Psoas muscle (tissue), 8 donors: ENCODE results near the gene HDLBP. TPM values are rescaled to one million over a fixed set of nuclear protein-coding genes. Genes with fewer than 3 reads are reported as not detected.

Source experiments
- ATAC-seq, 4 donors: fragments of 200-7000 bp; cut with Tn5 transposase; one replicate each; pipeline ENCODE4 v1.9.1; 2020; ENCODE audit warnings: moderate library complexity in 3 of 4, mild to moderate bottlenecking in 2 of 4
- DNase-seq, 2 donors: peaks; one replicate each; pipeline ENCODE4 v3.0.0-alpha.2; 2020
- H3K27ac ChIP-seq: fragments of 200-600 bp; one replicate; pipeline ENCODE4 v1.8.0; 2022
- H3K27me3 ChIP-seq, 3 donors: fragments of 200-600 bp in 1 of 3; one replicate each; pipeline versions ENCODE4 v1.6.1 to v1.8.0; 2013 to 2022; ENCODE audit warnings: low read length in 2 of 3, mild to moderate bottlenecking in 2 of 3, moderate library complexity in 1 of 3; ENCODE audit not compliant: insufficient read depth in 3 of 3
- H3K36me3 ChIP-seq, 2 donors: fragments of 200-600 bp in 1 of 2; one replicate each; pipeline versions ENCODE4 v1.6.1 to v1.8.0; 2013 to 2022; ENCODE audit warnings: low read depth in 1 of 2, mild to moderate bottlenecking in 1 of 2, moderate library complexity in 1 of 2; ENCODE audit not compliant: insufficient read depth in 1 of 2
- H3K4me1 ChIP-seq: fragments of 200-600 bp; one replicate; pipeline ENCODE4 v1.8.0; 2022
- H3K4me3 ChIP-seq: fragments of 200-600 bp; one replicate; pipeline ENCODE4 v1.8.0; 2022; ENCODE audit warnings: mild to moderate bottlenecking
- H3K9me3 ChIP-seq: fragments of 200-600 bp; one replicate; pipeline ENCODE4 v1.8.0; 2022
- CTCF ChIP-seq: fragments of 200-600 bp; IDR thresholded peaks from one replicate; pipeline ENCODE4 v1.8.0; 2022; ENCODE audit warnings: antibody characterized with exemption
- WGBS, 3 donors: extraction: QIAGEN DNeasy Blood & Tissue Kit; methylation state at CpG; one replicate each; pipeline versions ENCODE4 v1.1.6 to v1.1.7; 2013; 5-methylcytosine and 5-hydroxymethylcytosine counted together
- intact Hi-C, 2 donors: fragments of 100-400 bp; cut with DNase I; formaldehyde crosslinking; loops; one replicate each; pipeline versions ENCODE4 v1.11.0 to v1.14.2; 2022
- polyA plus RNA-seq, 3 donors: library from polyadenylated mRNA; stranded (reverse); fragments of 200-250 nt; gene quantifications; one replicate each; pipeline ENCODE4 v1.2.3, GENCODE V29; 2013
- total RNA-seq, 4 donors: library from RNA; stranded (reverse); fragmentation: NEBNext Ultra II Directional in 2 of 4; extraction: Animal tissue kit (Norgen Biotek cat#: 25700) in 2 of 4; gene quantifications; one replicate each; pipeline versions ENCODE4 v1.2.1 to v1.2.4, GENCODE V29; 2021 to 2023
- donor health status: healthy with polysubstance abuse.
- donor health status: DM: no; HTN: no; CAD: no; lungs with moderate emphysema.
- donor health status: Bipolar disorder and iron deficiency.
- donor health status: healthy.
- donor health status: DM: yes; HTN: yes; CAD: no.
- donor health status: DM: no; HTN: no; CAD: no.
- donor health status: DM: no; HTN: no; CAD: no.
- donor health status: DM: yes; HTN: yes; CAD: no.

The HDLBP gene
- total and polyA plus RNA-seq, 7 donors: 264 to 526 (median 421) TPM

DNA sequence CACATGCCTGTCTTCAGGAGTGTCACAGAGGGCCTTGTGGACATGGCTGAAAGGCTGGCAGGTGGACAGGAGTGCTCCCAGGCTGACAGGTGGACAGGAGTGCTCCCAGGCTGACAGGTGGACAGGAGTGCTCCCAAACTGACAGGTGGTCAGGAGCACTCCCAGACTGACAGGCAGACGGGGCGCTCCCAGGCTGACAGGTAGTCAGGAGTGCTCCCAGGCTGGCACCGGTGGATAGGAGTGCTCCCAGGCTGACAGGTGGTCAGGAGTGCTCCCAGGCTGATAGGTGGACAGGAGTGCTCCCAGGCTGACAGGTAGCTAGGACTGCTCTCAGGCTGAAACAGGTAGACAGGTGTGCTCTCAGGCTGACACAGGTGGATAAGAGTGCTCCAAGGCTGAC lies 110.4 kb downstream of the HDLBP start:
- Histone ChIP-seq H3K4me1 (no peaks in the 10 kb centered on the region), H3K27ac (no peak overlapping the region), H3K4me3 (no peak overlapping the region), H3K36me3 (no peaks in the 10 kb centered on the region), H3K9me3 (no peaks in the 10 kb centered on the region), H3K27me3 (no peaks in the 10 kb centered on the region)
- WGBS, 3 donors: 85 to 90% (median 86%) methylated on average over 3 of the region's 3 CpGs
- DNase-seq: no peak
- intact Hi-C loops: no loop called here
- no peak for TF ChIP-seq CTCF
- ATAC-seq: no peak

DNA sequence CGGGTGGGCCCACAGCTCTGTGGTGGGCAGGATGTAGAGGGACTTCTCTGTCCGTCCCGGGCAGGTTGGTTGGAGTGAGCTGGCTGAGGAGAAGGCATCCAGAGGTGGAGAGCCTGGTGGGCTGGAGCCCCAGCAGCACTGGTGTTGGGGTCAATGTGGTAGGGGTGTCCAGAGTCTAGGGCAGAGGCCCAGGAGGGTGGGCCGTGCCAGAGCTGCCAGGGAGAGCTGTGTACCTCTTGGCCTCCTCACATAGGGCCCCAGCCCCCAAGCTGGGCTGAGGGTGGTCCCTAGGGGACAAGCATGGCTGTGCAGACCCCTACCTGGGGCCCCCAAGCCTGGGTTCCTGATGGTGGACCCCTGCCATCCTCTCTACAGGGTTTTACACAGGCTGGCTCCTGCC lies 111.0 kb downstream of the HDLBP start:
- Histone ChIP-seq H3K9me3 (no peaks in the 10 kb centered on the region), H3K27ac (no peak overlapping the region), H3K27me3 (no peaks in the 10 kb centered on the region), H3K4me1 (no peaks in the 10 kb centered on the region), H3K4me3 (no peak overlapping the region), H3K36me3 (no peaks in the 10 kb centered on the region)
- peak in 1 of 2 donors; percentile 12 for DNase-seq
- 83 to 87% (median 85%) methylated on average over 3 to 4 of the region's 4 CpGs for WGBS, 3 donors
- TF ChIP-seq CTCF: no peak
- no peak for ATAC-seq
- intact Hi-C loops: no loop called here

GRCh38 chr2:241204010-241204384 lies 111.5 kb downstream of the HDLBP start:
- H3K9me3 ChIP-seq: no peaks in the 10 kb centered on the region
- TF ChIP-seq CTCF: no peak
- intact Hi-C loops: no loop called here
- peak in 1 of 2 donors; percentile 7 for DNase-seq
- H3K4me3 ChIP-seq: no peak overlapping the region
- H3K4me1 ChIP-seq: no peaks in the 10 kb centered on the region
- no peaks in the 10 kb centered on the region for H3K36me3 ChIP-seq
- no peak for ATAC-seq
- 74 to 79% (median 79%) methylated on average over 10 of the region's 10 CpGs for WGBS, 3 donors
- no peak overlapping the region for H3K27ac ChIP-seq
- H3K27me3 ChIP-seq: no peaks in the 10 kb centered on the region

DNA sequence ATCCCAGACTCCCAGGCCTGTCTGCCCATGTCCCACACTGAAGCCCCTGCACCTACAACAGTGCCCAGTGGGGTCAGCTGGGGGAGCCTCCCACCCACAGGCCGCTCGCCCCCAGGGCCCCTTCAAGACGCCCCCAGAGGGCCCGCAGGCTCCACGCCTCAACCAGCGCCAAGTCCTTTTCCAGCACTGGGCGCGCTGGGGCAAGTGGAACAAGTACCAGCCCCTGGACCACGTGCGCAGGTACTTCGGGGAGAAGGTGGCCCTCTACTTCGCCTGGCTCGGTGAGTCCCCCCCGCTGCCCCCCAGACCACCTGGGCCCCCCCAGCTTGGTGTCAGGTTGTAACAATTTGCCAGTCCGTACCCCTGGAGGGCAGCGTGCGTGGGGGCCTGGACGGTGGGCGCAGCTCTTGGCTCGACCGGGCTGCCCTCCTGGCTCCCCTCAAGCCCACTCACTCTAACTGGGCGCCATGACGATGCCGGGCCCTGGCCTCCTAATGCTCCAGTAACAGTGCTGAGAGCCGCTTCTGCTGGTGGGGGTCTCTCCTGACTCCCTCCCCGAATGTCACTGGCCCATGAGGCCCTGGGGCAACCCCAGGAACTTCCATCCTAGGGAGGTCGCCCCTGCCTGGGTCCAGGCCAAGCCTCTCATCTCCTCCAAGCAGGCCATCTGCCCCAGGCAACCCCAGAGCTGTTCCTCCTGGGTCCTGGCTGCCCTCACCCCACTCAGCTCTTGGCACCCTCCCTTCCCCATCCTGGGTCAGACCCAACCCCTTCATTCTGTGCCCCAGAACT lies 112.1 kb downstream of the HDLBP start:
- ATAC-seq: no peak
- H3K36me3 ChIP-seq: no peaks in the 10 kb centered on the region
- 94 to 96% (median 95%) methylated on average over 24 to 27 of the region's 27 CpGs for WGBS, 3 donors
- H3K27me3 ChIP-seq: no peaks in the 10 kb centered on the region
- no peaks in the 10 kb centered on the region for H3K4me1 ChIP-seq
- TF ChIP-seq CTCF: no peak
- DNase-seq: peak in 1 of 2 donors; percentile 8
- no peak overlapping the region for H3K27ac ChIP-seq
- H3K9me3 ChIP-seq: no peaks in the 10 kb centered on the region
- intact Hi-C loops: no loop called here
- no peak overlapping the region for H3K4me3 ChIP-seq

DNA sequence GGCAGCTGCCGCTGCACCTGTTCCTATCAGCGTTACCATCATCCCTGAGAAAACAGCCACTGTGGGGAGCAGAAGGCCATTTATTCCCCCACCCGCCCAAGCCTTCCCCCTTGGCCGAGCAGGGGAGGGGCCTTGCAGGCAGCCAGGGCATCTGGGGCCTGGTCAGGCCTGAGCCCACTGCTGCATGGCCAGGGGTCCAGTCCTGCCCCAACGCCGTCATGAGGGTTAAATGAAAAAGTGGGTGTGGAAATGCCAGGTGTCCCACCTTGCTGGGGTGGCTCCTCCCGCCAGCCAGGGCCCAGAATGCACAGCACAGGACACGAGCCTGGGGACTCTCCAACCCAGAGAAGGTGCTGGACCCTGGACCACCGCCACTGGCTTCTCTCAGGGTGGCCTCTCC lies 112.8 kb downstream of the HDLBP start:
- peak; percentile 5 to 48 for DNase-seq
- 85 to 89% (median 86%) methylated on average over 7 to 9 of the region's 9 CpGs for WGBS, 3 donors

More for the DNA sequence above, 112.8 kb downstream of the HDLBP start:
- TF ChIP-seq CTCF: no peak
- no peak for ATAC-seq
- intact Hi-C loops: no loop called here
- H3K36me3 ChIP-seq: no peaks in the 10 kb centered on the region
- no peak overlapping the region for H3K4me3 ChIP-seq
- no peak overlapping the region for H3K27ac ChIP-seq
- no peaks in the 10 kb centered on the region for H3K4me1 ChIP-seq
- no peaks in the 10 kb centered on the region for H3K9me3 ChIP-seq
- H3K27me3 ChIP-seq: no peaks in the 10 kb centered on the region
